Measurements from ENCODE around the gene CCNDBP1.

GRCh38 chr15:43210807-43211206 lies 25.6 kb downstream of the CCNDBP1 start:
- TF ChIP-seq IRF3 (IDR thresholded peaks at IDR 0.05; ENCODE audit: low read depth, low read length) (no peak), CHD2 (IDR thresholded peaks at IDR 0.05; ENCODE audit: low read length, partially characterized antibody) (no peak), CTCF (IDR thresholded peaks at IDR 0.05) (no peak), REST (IDR thresholded peaks at IDR 0.05; ENCODE audit: low read depth, low read length) (no peak), POLR2AphosphoS5 (IDR thresholded peaks at IDR 0.05; ENCODE audit: low read depth, low read length) (no peak), EZH2phosphoT487 (IDR thresholded peaks at IDR 0.05; ENCODE audit: borderline replicate concordance, low read depth) (no peak), USF2 (IDR thresholded peaks at IDR 0.05; ENCODE audit: borderline replicate concordance, low read depth, low read length) (no peak)
